ENCODE data around the gene MRPL18. TPM values are rescaled to one million over a fixed set of nuclear protein-coding genes. Genes with fewer than 3 reads are reported as not detected.
A peak's percentile ranks its signal among the peaks of the same experiment; 100 is the strongest.

The MRPL18 gene
- total and polyA plus RNA-seq, 9 of the 15 experiments (the other 6 are each of a cell fraction or from before 2014, with no cell fraction given): 149 to 456 (median 196) TPM

GRCh38 chr6:159777240-159777904, 12.9 kb upstream of the MRPL18 start (continued):
- TF ChIP-seq SUPT5H (IDR thresholded peaks at IDR 0.05) (peak; percentile 74), ZNF41 (CRISPR knock-in tag; conservative IDR thresholded peaks at IDR 0.05) (no peak), MYNN (IDR thresholded peaks at IDR 0.05) (peak; percentile 55; the same call in 1 of the 2 replicates), MYNN (CRISPR knock-in tag; IDR thresholded peaks at IDR 0.05) (no peak), ZFP1 (CRISPR knock-in tag; IDR thresholded peaks at IDR 0.05) (no peak), ZNF253 (CRISPR knock-in tag; conservative IDR thresholded peaks at IDR 0.05) (no peak)

DNA sequence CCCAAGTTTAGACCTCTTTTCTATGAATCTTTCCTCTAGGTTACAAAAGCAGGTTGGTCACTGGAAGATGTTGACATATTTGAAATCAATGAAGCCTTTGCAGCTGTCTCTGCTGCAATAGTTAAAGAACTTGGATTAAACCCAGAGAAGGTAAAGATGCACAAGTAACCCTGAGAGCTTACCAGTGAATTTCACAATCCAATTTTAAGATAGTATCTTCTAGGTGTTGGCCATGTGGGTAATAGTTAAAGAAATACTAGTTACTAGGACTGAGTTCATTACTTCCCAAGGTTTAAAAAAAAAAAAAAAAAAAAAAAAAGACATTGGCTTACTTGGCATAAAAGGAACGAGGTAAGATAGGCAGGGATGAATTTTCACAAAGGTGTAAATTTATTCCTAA, 12.1 kb upstream of the MRPL18 start:
- H2AFZ ChIP-seq (ENCODE audit: low read depth, low read length): no peak overlapping the region
- TF ChIP-seq CEBPB (tag; IDR thresholded peaks at IDR 0.05): peak; percentile 45; the same call in 1 of the 2 replicates
- no peak for TF ChIP-seq POLR2H (tag; IDR thresholded peaks at IDR 0.05; ENCODE audit: low read depth)
- 0 out of 4 replicates have a peak, but pooled peaks of 1 of the 2 experiments have one; percentile 30 for TF ChIP-seq SIN3A (IDR thresholded peaks at IDR 0.05; ENCODE audit: borderline replicate concordance in 2 of 2, control insufficient read depth in 1 of 2, low read depth in 2 of 2, low read length in 2 of 2)
- TF ChIP-seq, protein P1, sequence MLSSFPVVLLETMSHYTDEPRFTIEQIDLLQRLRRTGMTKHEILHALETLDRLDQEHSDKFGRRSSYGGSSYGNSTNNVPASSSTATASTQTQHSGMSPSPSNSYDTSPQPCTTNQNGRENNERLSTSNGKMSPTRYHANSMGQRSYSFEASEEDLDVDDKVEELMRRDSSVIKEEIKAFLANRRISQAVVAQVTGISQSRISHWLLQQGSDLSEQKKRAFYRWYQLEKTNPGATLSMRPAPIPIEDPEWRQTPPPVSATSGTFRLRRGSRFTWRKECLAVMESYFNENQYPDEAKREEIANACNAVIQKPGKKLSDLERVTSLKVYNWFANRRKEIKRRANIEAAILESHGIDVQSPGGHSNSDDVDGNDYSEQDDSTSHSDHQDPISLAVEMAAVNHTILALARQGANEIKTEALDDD (IDR thresholded peaks at IDR 0.05): peak; percentile 58
- TF ChIP-seq ARNT (IDR thresholded peaks at IDR 0.05): no peak
- TF ChIP-seq ZNF695 (CRISPR knock-in tag; IDR thresholded peaks at IDR 0.05): no peak
- TF ChIP-seq, protein P2, sequence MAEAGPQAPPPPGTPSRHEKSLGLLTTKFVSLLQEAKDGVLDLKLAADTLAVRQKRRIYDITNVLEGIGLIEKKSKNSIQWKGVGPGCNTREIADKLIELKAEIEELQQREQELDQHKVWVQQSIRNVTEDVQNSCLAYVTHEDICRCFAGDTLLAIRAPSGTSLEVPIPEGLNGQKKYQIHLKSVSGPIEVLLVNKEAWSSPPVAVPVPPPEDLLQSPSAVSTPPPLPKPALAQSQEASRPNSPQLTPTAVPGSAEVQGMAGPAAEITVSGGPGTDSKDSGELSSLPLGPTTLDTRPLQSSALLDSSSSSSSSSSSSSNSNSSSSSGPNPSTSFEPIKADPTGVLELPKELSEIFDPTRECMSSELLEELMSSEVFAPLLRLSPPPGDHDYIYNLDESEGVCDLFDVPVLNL (CRISPR knock-in tag; IDR thresholded peaks at IDR 0.05; ENCODE audit: low read depth): no peak
- no peaks in the 10 kb centered on the region for H3K9me3 ChIP-seq (replicated peaks; ENCODE audit: control insufficient read depth, insufficient read depth, low read depth, low read length)
- H3K27ac ChIP-seq (ENCODE audit: extremely low read depth, low read depth, low read length): no peak overlapping the region
- in situ Hi-C loops (cut with MboI): no loop called here
- DNase-seq (ENCODE audit: extremely low read depth in 1 of 4, low spot score in 3 of 4): no peak
- ChIA-PET POLR2A (interaction anchor here (1.3 to 4.1 kb wide), 3 partner anchors 11 to 17 kb away, joined by 4 to 20 read pairs (median 12); partner anchors contain the start of genes MRPL18 and TCP1), CTCF (ENCODE audit: low intra/inter-chr PET ratio) (no interaction called here)
- 100% methylated on average over 1 of the region's 1 CpG for WGBS (ENCODE audit: insufficient coverage, low coverage, missing lambda C conversion rate)
- peaks cover 11% of the 10 kb centered on the region for H4K20me1 ChIP-seq (replicated peaks; ENCODE audit: control insufficient read depth, insufficient read depth, low read length)
- FAIRE-seq: no peak
- peaks cover 100% of the 10 kb centered on the region for H3K36me3 ChIP-seq (ENCODE audit: control insufficient read depth, insufficient read depth, low read length)
- BruUV-seq (replicated peaks): no TSS peak
- no peak overlapping the region for H3K9ac ChIP-seq (ENCODE audit: insufficient read depth in 1 of 2, low read depth in 2 of 2, low read length in 2 of 2)
- H3K9me1 ChIP-seq (ENCODE audit: control insufficient read depth, insufficient read depth, low read length): no peaks in the 10 kb centered on the region
- intact Hi-C loops (cut with micrococcal nuclease): no loop called here
- no peak overlapping the region for H3K4me2 ChIP-seq (ENCODE audit: insufficient read depth, low read length)
- H3K4me3 ChIP-seq: no peak overlapping the region
- ATAC-seq: peak; percentile 9
- peaks cover 24% of the 10 kb centered on the region for H3K79me2 ChIP-seq (ENCODE audit: control insufficient read depth, insufficient read depth, low read length)
- H3K4me1 ChIP-seq (replicated peaks in 1 of 2; ENCODE audit: control insufficient read depth in 2 of 2, insufficient read depth in 2 of 2, low read length in 2 of 2): 0 out of 5 replicates have a peak, but pooled peaks cover 0 to 4% of the 10 kb centered on the region in 2 experiments
- no peaks in the 10 kb centered on the region for H3K27me3 ChIP-seq (ENCODE audit: control insufficient read depth in 2 of 2, insufficient read depth in 2 of 2, low read length in 2 of 2)

Measured in K562 (cell line).